Ishikawa (cell line): ENCODE measurements around the gene HSD11B2.

ENCODE experiments used
- CEBPB ChIP-seq: IDR thresholded peaks from 2 replicates; pipeline ENCODE4 v1.6.1; 2012
- CREB1 ChIP-seq: IDR thresholded peaks from 2 replicates; pipeline ENCODE4 v1.6.1; 2012; ENCODE audit warnings: low read depth
- EGR1 ChIP-seq: IDR thresholded peaks from 2 replicates; pipeline ENCODE4 v1.6.1; 2012
- EP300 ChIP-seq: IDR thresholded peaks from 2 replicates; pipeline ENCODE4 v1.6.1; 2012; ENCODE audit warnings: borderline replicate concordance
- FOXM1 ChIP-seq: IDR thresholded peaks from 2 replicates; pipeline ENCODE4 v1.6.1; 2012; ENCODE audit warnings: low read depth, borderline replicate concordance
- NFIC ChIP-seq: IDR thresholded peaks from 2 replicates; pipeline ENCODE4 v1.6.1; 2012
- RAD21 ChIP-seq: IDR thresholded peaks from 2 replicates; pipeline ENCODE4 v1.6.1; 2012; ENCODE audit warnings: low read depth
- TAF1 ChIP-seq: IDR thresholded peaks from 2 replicates; pipeline ENCODE4 v1.6.1; 2012; ENCODE audit warnings: low read depth, mild to moderate bottlenecking
- TCF12 ChIP-seq: IDR thresholded peaks from 2 replicates; pipeline ENCODE4 v1.6.1; 2012; ENCODE audit warnings: low read depth
- TEAD4 ChIP-seq: IDR thresholded peaks from 2 replicates; pipeline ENCODE4 v1.6.1; 2012
- YY1 ChIP-seq: IDR thresholded peaks from 2 replicates; pipeline ENCODE4 v1.6.1; 2012; ENCODE audit warnings: low read depth
- ZBTB7A ChIP-seq: IDR thresholded peaks from 2 replicates; pipeline ENCODE4 v1.6.1; 2012; ENCODE audit warnings: low read depth
- TF ChIP-seq, protein P1 (sequence below): IDR thresholded peaks from 2 replicates; pipeline ENCODE4 v1.6.1; 2012
- TF ChIP-seq, protein P2 (sequence below): IDR thresholded peaks from 2 replicates; pipeline ENCODE4 v1.6.1; 2012
- TF ChIP-seq, protein P3 (sequence below): IDR thresholded peaks from 2 replicates; pipeline ENCODE4 v1.6.1; 2012; ENCODE audit warnings: low read depth, mild to moderate bottlenecking

HSD11B2 gene

DNA sequence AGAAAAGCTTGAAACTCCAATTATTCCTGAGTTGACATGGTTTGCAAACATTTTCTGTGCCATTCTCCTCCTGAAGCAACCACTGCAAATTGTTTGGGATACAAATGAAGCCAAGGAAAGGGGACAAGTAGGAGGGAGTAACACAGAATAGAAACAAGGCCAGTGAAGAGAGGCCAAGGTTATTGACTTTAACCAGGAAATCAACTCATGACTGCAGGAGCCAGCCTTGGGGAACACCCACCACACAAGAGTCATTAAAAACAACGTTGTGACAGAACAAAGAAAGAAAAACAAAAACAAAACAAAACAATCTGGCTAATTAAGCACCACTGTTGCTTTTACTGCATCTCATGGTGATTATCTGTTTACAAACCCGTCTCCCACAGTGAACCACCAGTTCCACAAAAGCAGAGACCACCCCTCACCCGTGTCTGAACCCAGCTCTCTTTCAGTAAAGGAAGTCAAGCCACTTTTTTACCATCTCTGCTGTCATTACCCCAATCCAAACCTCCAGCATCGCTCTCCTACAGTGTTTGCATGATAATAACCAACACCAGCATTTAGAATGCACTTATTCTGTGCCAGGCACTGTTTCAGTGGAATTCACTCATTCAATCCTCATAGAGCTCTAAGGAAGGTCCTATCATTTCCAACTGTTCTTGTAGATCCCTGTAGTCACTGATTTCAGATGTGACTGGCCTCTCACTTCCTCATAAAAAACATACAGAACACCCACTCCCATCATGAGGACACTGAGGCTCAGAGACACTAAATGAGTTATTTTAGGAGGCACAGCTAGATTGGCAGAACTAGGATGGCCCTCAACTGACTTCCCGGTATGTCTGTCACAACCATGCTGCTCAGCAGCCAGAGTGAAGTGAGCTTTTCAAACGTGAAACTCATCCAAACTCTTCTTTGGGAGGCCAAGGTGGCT lies 16.7 kb upstream of the HSD11B2 start:
- no peak for TF ChIP-seq ZBTB7A
- TF ChIP-seq EP300: no peak
- no peak for TF ChIP-seq NFIC
- TF ChIP-seq, protein P1, sequence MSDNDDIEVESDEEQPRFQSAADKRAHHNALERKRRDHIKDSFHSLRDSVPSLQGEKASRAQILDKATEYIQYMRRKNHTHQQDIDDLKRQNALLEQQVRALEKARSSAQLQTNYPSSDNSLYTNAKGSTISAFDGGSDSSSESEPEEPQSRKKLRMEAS: no peak
- TF ChIP-seq, protein P2, sequence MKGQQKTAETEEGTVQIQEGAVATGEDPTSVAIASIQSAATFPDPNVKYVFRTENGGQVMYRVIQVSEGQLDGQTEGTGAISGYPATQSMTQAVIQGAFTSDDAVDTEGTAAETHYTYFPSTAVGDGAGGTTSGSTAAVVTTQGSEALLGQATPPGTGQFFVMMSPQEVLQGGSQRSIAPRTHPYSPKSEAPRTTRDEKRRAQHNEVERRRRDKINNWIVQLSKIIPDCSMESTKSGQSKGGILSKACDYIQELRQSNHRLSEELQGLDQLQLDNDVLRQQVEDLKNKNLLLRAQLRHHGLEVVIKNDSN: no peak
- no peak for TF ChIP-seq CREB1
- TF ChIP-seq YY1: no peak
- TF ChIP-seq EGR1: no peak
- no peak for TF ChIP-seq RAD21
- no peak for TF ChIP-seq TEAD4
- TF ChIP-seq CEBPB: no peak
- TF ChIP-seq FOXM1: no peak
- no peak for TF ChIP-seq TCF12
- no peak for TF ChIP-seq TAF1

DNA sequence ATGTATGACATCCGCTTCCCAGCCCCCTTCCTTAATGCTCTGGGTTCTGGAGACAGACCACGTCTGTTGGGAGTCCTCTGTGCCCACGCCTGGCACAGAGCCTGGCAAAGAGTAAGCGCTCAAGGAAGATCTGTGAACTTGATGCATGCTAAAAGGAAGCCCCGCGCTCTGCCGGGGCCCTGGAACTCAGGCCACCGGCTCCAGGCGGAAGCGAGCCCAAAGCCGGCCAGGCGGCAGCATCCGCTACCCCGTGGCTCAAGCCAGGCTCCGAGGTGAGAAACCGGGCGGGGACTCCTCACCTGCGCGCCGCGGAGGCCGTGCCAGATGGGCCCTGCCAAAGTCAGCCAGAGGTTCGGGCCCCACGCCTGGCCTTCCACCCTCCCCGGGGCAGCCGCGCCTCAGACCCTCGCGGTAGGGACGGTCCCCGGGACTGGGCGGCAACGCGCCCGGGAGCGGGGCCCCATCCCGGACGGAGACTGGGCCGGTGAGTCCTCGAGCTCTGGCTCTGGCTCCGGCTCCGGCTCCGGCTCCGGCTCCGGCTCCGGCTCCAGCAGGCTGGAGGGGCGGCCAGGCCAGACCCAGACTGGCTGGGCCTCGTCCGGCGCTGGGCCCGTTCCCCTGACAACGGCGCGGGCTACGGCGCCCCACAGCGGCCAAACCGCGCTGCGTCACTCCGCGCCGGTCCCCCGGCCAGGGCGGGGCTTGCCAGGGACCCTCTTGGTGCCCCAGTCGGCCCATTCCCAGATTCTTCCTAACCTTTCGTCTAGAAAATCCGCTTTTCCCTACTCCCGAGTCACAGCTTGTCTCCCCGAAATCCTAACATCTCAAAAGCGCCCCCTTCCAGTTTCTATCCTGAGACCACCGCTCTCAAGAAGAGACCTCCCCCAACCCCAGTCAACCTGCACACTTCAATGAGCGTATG lies 14.8 kb upstream of the HSD11B2 start, which contains the start of gene ZDHHC1:
Gene ZDHHC1, minus strand, starts transcription at position 606 of the 922 bp plus-strand sequence. CDS start 8,702 bp downstream, outside the sequence.
- TF ChIP-seq TAF1 (peak; percentile 46; the same call in 1 of the 2 replicates), NFIC (peak; percentile 23; the same call in 1 of the 2 replicates), EGR1 (no peak), EP300 (no peak; the same call in 1 of the 2 replicates), TCF12 (no peak), TEAD4 (no peak), YY1 (no peak), FOXM1 (no peak), CEBPB (no peak), CREB1 (no peak), RAD21 (peak; percentile 84), ZBTB7A (peak; percentile 97)
- TF ChIP-seq, protein P3, sequence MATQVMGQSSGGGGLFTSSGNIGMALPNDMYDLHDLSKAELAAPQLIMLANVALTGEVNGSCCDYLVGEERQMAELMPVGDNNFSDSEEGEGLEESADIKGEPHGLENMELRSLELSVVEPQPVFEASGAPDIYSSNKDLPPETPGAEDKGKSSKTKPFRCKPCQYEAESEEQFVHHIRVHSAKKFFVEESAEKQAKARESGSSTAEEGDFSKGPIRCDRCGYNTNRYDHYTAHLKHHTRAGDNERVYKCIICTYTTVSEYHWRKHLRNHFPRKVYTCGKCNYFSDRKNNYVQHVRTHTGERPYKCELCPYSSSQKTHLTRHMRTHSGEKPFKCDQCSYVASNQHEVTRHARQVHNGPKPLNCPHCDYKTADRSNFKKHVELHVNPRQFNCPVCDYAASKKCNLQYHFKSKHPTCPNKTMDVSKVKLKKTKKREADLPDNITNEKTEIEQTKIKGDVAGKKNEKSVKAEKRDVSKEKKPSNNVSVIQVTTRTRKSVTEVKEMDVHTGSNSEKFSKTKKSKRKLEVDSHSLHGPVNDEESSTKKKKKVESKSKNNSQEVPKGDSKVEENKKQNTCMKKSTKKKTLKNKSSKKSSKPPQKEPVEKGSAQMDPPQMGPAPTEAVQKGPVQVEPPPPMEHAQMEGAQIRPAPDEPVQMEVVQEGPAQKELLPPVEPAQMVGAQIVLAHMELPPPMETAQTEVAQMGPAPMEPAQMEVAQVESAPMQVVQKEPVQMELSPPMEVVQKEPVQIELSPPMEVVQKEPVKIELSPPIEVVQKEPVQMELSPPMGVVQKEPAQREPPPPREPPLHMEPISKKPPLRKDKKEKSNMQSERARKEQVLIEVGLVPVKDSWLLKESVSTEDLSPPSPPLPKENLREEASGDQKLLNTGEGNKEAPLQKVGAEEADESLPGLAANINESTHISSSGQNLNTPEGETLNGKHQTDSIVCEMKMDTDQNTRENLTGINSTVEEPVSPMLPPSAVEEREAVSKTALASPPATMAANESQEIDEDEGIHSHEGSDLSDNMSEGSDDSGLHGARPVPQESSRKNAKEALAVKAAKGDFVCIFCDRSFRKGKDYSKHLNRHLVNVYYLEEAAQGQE: no peak
- TF ChIP-seq, protein P1: no peak; the same call in 1 of the 2 replicates
- TF ChIP-seq, protein P2: no peak

DNA sequence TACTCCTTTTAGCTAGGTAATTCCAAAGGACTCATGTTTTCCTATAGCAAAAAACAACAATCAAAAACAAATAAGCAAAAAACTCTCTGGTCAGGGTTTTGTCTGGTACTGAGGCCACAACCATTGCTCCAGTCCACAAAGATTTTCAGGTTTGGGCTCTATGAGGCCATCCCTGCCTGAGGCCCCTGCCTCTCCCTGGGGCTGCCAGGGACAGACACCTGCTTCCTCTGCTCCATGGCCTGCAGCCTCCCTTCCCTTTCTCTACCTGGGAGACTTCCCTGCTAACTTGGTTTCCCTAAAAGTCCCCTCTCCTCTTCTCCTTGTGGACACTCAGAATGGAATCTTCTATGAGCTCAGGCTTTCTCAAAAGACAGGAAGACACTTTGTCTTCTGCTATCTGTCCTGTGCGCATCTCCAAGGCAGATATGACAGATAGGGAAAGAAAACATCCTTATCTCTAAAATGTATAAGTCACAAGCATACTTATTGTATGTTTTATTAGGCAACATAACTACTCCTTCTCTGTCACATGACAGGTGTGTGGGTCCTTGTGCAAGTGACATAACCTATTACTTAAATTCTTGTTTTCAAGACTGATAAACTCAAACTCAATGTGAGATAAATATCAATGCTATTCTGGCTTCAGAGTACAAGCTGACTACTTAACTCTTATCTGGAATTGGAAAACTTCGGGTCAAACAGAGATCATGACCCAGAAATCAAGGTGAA lies 13.4 kb upstream of the HSD11B2 start:
- TF ChIP-seq CEBPB (no peak), NFIC (no peak), EGR1 (no peak), YY1 (no peak)
- TF ChIP-seq, protein P3: no peak

DNA sequence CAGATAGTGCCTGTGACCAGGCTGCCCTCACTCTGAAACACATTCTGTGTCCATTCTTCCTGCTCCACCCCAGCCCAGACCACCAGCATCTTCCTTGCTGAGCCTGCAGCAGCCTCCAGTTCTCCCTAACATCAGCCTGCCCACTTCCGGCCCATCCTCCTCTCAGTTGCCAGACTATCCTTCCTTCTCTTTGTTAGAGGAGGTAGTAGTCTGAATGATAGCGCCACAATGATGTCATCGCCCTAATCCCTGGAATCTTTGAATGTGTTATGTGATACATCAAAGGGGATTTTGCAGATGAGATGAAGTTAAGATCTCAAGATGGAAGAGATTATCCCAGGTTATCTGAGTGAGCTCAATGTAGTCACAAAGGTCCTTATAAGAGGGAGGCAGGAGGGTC lies 11.4 kb upstream of the HSD11B2 start:
- TF ChIP-seq, protein P2: no peak
- TF ChIP-seq ZBTB7A (no peak), CREB1 (no peak), TAF1 (no peak), TCF12 (no peak), EGR1 (no peak), EP300 (no peak), CEBPB (no peak), RAD21 (no peak), FOXM1 (no peak), YY1 (no peak), NFIC (no peak), TEAD4 (no peak)
- TF ChIP-seq, protein P1: no peak
- TF ChIP-seq, protein P3: no peak
